Measurements from ENCODE around the gene GCLC. TPM values are rescaled to one million over a fixed set of nuclear protein-coding genes. Genes with fewer than 3 reads are reported as not detected.

Gene GCLC
- total RNA-seq, 1 experiment from 2014 or later, result 33.5 TPM

- no peak overlapping the region for H3K4me3 ChIP-seq (ENCODE audit: low read depth, low read length, poor library complexity, severe bottlenecking)
- ChIA-PET CTCF (no interaction called here), POLR2A (ENCODE audit: low non-redundant PET) (no interaction called here)
- TF ChIP-seq EZH2 (IDR thresholded peaks at IDR 0.05; ENCODE audit: borderline replicate concordance, low read depth, low read length, poor library complexity, severe bottlenecking) (no peak), CTCF (conservative IDR thresholded peaks at IDR 0.05; ENCODE audit: low read depth, low read length) (no peak)
- H3K27ac ChIP-seq (ENCODE audit: low read depth, low read length, poor library complexity, severe bottlenecking), result no peak overlapping the region
- H3K27me3 ChIP-seq (replicated peaks; ENCODE audit: insufficient read depth, low read depth, low read length, poor library complexity), result no peaks in the 10 kb centered on the region
- intact Hi-C loops (cut with micrococcal nuclease; ENCODE audit: unreplicated experiment), result no loop called here
- no peaks in the 10 kb centered on the region for H3K9me3 ChIP-seq (ENCODE audit: low read depth, low read length, poor library complexity, severe bottlenecking)
- no peaks in the 10 kb centered on the region for H3K36me3 ChIP-seq (ENCODE audit: insufficient read depth, low read length, poor library complexity, severe bottlenecking)
- DNase-seq (ENCODE audit: low spot score), result no peak
- BruUV-seq (replicated peaks), result no TSS peak
- H3K4me1 ChIP-seq (ENCODE audit: insufficient read depth, low read length, poor library complexity, severe bottlenecking), result no peaks in the 10 kb centered on the region
These were observed 24.1 kb upstream of the GCLC start for GRCh38 chr6:53568776-53569616.

GRCh38 chr6:53567701-53568100 is 22.8 kb upstream of the GCLC start:
- no peak overlapping the region for H3K4me3 ChIP-seq (ENCODE audit: low read depth, low read length, poor library complexity, severe bottlenecking)
- ChIA-PET CTCF (no interaction called here), POLR2A (ENCODE audit: low non-redundant PET) (no interaction called here)
- H3K4me1 ChIP-seq (ENCODE audit: insufficient read depth, low read length, poor library complexity, severe bottlenecking), result no peaks in the 10 kb centered on the region
- H3K27ac ChIP-seq (ENCODE audit: low read depth, low read length, poor library complexity, severe bottlenecking), result no peak overlapping the region
- TF ChIP-seq CTCF (conservative IDR thresholded peaks at IDR 0.05; ENCODE audit: low read depth, low read length), result no peak
- TF ChIP-seq EZH2 (IDR thresholded peaks at IDR 0.05; ENCODE audit: borderline replicate concordance, low read depth, low read length, poor library complexity, severe bottlenecking), result no peak
- H3K36me3 ChIP-seq (ENCODE audit: insufficient read depth, low read length, poor library complexity, severe bottlenecking), result no peaks in the 10 kb centered on the region
- BruUV-seq (replicated peaks), result no TSS peak
- H3K9me3 ChIP-seq (ENCODE audit: low read depth, low read length, poor library complexity, severe bottlenecking), result no peaks in the 10 kb centered on the region
- no peaks in the 10 kb centered on the region for H3K27me3 ChIP-seq (replicated peaks; ENCODE audit: insufficient read depth, low read depth, low read length, poor library complexity)
- intact Hi-C loops (cut with micrococcal nuclease; ENCODE audit: unreplicated experiment), result no loop called here
- DNase-seq (ENCODE audit: low spot score), result no peak

GRCh38 chr6:53566755-53567154 is 21.9 kb upstream of the GCLC start:
- CTCF ChIA-PET, result no interaction called here
- no TSS peak for BruUV-seq (replicated peaks)
- DNase-seq (ENCODE audit: low spot score), result no peak
- no peaks in the 10 kb centered on the region for H3K4me1 ChIP-seq (ENCODE audit: insufficient read depth, low read length, poor library complexity, severe bottlenecking)
- no peaks in the 10 kb centered on the region for H3K27me3 ChIP-seq (replicated peaks; ENCODE audit: insufficient read depth, low read depth, low read length, poor library complexity)
- no peak overlapping the region for H3K27ac ChIP-seq (ENCODE audit: low read depth, low read length, poor library complexity, severe bottlenecking)
- H3K9me3 ChIP-seq (ENCODE audit: low read depth, low read length, poor library complexity, severe bottlenecking), result no peaks in the 10 kb centered on the region
- POLR2A ChIA-PET (ENCODE audit: low non-redundant PET), result no interaction called here
- H3K36me3 ChIP-seq (ENCODE audit: insufficient read depth, low read length, poor library complexity, severe bottlenecking), result no peaks in the 10 kb centered on the region
- no peak for TF ChIP-seq EZH2 (IDR thresholded peaks at IDR 0.05; ENCODE audit: borderline replicate concordance, low read depth, low read length, poor library complexity, severe bottlenecking)
- TF ChIP-seq CTCF (conservative IDR thresholded peaks at IDR 0.05; ENCODE audit: low read depth, low read length), result no peak
- H3K4me3 ChIP-seq (ENCODE audit: low read depth, low read length, poor library complexity, severe bottlenecking), result no peak overlapping the region
- intact Hi-C loops (cut with micrococcal nuclease; ENCODE audit: unreplicated experiment), result no loop called here

Data from A673 (cell line).